ENCODE results near the gene STK24.
A peak's percentile ranks its signal among the peaks of the same experiment; 100 is the strongest.

The STK24 gene

DNA sequence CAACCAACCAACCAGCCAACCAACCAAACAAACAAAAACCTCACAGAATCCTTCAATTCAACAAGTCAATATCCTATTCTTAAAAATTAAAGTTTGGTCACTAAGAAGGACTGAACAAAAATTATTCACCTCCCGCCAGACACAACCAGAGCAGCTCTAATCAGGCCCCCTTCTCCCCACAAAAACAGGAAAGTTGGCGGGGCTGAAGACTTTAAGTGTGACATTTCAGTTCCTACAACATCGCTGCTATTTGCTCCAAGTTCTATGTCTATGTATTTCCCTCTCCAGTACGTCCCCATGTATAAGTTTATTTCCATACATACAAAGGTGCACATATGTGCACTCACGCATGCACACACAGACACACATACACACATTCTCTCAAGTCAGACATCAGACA lies 32.8 kb upstream of the STK24 start:
- TF ChIP-seq, protein P1, sequence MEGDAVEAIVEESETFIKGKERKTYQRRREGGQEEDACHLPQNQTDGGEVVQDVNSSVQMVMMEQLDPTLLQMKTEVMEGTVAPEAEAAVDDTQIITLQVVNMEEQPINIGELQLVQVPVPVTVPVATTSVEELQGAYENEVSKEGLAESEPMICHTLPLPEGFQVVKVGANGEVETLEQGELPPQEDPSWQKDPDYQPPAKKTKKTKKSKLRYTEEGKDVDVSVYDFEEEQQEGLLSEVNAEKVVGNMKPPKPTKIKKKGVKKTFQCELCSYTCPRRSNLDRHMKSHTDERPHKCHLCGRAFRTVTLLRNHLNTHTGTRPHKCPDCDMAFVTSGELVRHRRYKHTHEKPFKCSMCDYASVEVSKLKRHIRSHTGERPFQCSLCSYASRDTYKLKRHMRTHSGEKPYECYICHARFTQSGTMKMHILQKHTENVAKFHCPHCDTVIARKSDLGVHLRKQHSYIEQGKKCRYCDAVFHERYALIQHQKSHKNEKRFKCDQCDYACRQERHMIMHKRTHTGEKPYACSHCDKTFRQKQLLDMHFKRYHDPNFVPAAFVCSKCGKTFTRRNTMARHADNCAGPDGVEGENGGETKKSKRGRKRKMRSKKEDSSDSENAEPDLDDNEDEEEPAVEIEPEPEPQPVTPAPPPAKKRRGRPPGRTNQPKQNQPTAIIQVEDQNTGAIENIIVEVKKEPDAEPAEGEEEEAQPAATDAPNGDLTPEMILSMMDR (IDR thresholded peaks at IDR 0.05; ENCODE audit: control insufficient read depth, insufficient read depth, low read depth, low read length, missing control alignments) = no peak
- no peak overlapping the region for H3K4me3 ChIP-seq (ENCODE audit: control insufficient read depth, low read depth, low read length)
- DNase-seq (ENCODE audit: low read depth) = no peak

DNA sequence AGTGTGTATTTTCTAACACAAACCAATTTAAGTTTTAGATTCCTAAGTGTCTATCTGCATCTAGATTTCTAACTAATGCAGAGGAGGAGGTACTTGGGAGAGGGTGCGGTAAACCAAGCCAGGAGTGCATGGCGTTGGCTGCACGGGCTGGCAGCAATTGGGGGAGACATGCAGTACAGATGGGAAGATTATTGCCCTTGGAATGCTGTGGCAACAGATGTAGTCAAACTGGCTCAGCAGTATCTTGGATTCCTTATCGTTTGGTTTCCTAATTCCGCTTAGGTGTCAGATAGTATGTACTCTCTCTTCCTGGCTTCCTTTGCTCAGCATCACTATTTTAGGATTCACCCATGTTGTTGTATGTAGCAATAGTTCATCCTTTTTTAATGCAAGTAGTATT lies 29.4 kb upstream of the STK24 start:
- no peak for DNase-seq (ENCODE audit: low read depth)
- TF ChIP-seq, protein P1 (IDR thresholded peaks at IDR 0.05; ENCODE audit: control insufficient read depth, insufficient read depth, low read depth, low read length, missing control alignments) = no peak
- no peak overlapping the region for H3K4me3 ChIP-seq (ENCODE audit: control insufficient read depth, low read depth, low read length)

GRCh38 chr13:98599502-98600328 lies 22.8 kb upstream of the STK24 start:
- TF ChIP-seq, protein P1 (IDR thresholded peaks at IDR 0.05; ENCODE audit: control insufficient read depth, insufficient read depth, low read depth, low read length, missing control alignments) = no peak
- DNase-seq (ENCODE audit: low read depth) = no peak
- H3K4me3 ChIP-seq (ENCODE audit: control insufficient read depth, low read depth, low read length) = no peak overlapping the region

GRCh38 chr13:98598043-98598442 lies 21.1 kb upstream of the STK24 start:
- TF ChIP-seq, protein P1 (IDR thresholded peaks at IDR 0.05; ENCODE audit: control insufficient read depth, insufficient read depth, low read depth, low read length, missing control alignments) = peak; percentile 36
- no peak for DNase-seq (ENCODE audit: low read depth)
- no peak overlapping the region for H3K4me3 ChIP-seq (ENCODE audit: control insufficient read depth, low read depth, low read length)

DNA sequence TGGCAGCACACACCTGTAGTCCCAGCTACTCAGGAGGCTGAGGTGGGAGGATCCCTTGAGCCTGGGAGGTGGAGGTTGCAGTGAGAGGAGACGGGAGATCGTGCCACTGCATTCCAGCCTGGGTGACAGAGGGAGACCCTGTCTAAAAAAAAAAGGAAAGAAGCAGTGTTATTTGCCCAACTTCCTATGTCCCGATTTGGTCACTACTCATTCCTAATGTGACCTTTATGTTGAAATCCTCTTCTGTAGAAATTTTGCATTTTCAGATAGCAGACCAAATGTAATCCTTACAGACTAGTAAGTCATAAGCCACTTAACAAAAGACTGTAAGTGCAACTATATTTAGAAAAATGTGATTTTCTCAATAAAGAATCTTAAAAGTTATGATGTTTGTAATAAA lies 18.2 kb upstream of the STK24 start:
- DNase-seq (ENCODE audit: low read depth) = no peak
- TF ChIP-seq, protein P1 (IDR thresholded peaks at IDR 0.05; ENCODE audit: control insufficient read depth, insufficient read depth, low read depth, low read length, missing control alignments) = no peak
- no peak overlapping the region for H3K4me3 ChIP-seq (ENCODE audit: control insufficient read depth, low read depth, low read length)

DNA sequence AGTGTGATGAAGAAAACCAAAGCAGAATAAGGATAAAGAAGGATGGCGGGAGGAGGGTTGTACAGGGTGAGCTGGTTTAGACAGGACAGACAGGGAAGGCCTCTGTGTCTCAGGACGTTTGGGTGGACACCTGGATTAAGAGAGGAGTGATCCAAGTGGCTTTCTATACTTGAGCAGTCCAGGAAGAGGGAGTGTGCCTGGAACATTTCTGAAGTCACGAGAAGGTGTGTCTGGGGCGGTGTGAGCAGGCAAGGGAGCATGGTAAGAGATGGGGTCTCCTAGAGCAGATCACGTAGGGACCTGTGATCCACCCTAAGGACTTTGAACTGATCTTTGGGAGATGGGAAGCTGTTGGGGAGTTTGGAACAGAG lies 15.4 kb upstream of the STK24 start:
- TF ChIP-seq, protein P1 (IDR thresholded peaks at IDR 0.05; ENCODE audit: control insufficient read depth, insufficient read depth, low read depth, low read length, missing control alignments) = no peak
- no peak overlapping the region for H3K4me3 ChIP-seq (ENCODE audit: control insufficient read depth, low read depth, low read length)
- no peak for DNase-seq (ENCODE audit: low read depth)
